HG02642 (cell line): ENCODE data around the gene MFSD11.
"Not testable (repeated sequence)": the region's sequence is repeated elsewhere in the genome, so short reads cannot be mapped to it uniquely, and the experiment has no call there.

ENCODE experiments used
- ATAC-seq: cut with Tn5 transposase; IDR thresholded peaks from one replicate; pipeline ENCODE4 v1.9.1; 2021; ENCODE audit warnings: mild to moderate bottlenecking; ENCODE audit not compliant: unreplicated experiment, poor library complexity

The MFSD11 gene

DNA sequence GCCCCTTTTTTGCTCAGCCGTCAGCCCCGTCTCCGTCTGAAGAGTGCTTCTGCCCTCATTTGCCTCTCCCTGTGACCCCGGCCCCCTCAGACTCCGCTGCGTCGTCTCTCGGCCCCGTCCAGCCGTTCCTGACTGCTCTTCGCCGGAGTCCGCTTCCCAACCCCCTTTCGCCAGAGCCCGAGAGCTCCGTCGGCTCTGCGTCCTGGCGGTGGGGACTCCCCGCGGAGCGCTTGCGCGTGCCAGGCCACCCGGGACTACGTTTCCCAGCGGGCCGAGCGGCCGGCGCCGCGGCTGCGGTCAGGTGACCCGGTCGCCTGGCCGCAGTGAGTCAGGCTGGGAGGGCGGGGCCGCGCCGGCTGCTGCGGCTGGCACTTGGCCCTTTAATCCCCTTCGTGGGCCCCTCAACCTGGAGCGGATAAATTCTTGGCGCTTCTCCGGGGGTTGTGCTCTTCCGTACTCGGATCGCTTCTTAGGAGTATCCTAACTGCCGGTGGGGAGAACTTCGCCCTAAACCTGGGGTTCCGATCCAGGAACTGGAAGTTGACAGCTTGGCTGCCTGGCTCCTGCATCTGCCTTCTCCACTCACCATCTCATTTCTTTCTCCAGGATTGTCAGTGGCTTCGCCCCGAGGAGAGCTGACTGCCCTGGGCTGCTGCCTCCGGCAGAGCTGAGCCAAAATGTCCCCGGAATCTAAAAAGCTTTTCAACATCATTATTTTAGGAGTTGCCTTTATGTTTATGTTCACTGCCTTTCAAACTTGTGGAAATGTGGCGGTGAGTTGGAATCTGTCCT lies at the start of gene MFSD11:
Gene MFSD11 (plus strand): TSS at position 444 of the 792 bp plus-strand sequence. CDS start 234 bp downstream, at position 678.
- ATAC-seq, result peak; percentile 63

DNA sequence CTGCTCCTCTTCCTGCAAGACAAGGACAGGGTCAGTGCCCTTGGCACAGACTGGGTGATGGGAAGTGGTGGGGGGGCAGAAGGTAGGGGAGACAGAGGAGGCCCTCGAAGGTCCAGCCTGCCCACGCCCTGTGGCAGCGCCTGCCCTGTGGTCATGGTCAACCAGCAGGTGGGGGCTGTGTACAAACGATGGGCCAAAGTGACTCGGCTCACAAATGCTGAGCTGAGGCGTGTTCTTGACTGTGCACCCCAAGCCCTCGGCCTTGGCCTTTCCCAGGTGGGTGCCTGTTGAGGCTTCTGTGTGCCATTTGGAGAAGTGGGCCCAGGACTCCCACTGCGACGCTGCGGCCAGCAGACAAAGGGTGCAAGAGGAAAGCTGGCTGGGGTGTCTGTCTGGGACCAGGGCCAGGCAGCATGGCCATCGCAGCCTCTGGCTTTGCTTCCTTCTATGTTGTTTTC lies 49.7 kb upstream of the MFSD11 start:
- ATAC-seq, result no peak

DNA sequence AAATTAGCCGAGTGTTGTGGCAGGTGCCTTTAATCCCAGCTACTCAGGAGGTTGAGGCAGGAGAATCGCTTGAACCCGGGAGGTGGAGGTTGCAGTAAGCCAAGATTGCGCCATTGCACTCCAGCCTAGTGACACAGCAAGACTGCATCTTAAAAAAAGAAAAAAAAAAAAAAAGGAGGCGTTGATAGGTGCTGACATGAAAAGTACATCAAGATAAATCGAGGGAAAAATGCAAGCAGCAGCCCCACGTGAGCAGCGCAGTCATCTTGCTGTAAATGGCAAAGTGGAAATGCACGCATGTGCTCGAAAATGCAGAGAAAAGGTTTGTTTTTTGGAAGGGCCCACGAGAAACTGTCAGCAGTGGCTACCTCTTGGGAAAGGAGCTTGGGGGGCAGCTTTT lies 48.1 kb upstream of the MFSD11 start:
- ATAC-seq, result no peak

DNA sequence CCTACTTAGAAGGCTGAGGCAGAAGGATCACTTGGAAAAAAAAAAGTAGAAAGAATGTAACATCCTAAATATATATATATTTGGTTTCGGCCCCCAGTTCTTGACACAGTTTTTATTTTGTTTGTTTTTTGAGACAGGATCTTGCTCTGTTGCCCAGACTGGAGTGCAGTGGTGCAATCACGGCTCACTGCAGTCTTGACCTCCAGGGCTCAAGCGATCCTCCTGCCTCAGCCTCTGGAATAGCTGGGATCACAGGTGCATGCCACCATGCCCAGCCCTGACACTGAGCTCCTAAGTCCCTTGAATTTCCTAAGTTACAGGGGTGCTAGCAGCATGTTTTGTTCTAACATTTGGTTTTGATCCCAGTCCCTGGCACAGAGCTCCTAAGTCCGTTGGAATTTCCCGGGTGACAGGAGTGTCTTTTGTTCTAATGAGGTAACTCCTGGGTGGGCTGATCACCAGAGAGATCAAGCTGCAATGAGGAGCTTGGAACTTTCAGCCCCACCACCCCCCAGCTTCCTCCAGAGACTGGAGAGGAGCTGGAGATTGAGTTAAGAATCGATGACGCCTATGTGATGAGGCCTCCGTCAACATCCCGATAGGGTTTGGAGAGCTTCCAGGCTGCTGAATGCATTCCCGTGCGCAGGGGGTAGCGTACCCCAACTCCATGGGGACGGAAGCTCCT lies 47.2 kb upstream of the MFSD11 start:
- ATAC-seq, result no peak

DNA sequence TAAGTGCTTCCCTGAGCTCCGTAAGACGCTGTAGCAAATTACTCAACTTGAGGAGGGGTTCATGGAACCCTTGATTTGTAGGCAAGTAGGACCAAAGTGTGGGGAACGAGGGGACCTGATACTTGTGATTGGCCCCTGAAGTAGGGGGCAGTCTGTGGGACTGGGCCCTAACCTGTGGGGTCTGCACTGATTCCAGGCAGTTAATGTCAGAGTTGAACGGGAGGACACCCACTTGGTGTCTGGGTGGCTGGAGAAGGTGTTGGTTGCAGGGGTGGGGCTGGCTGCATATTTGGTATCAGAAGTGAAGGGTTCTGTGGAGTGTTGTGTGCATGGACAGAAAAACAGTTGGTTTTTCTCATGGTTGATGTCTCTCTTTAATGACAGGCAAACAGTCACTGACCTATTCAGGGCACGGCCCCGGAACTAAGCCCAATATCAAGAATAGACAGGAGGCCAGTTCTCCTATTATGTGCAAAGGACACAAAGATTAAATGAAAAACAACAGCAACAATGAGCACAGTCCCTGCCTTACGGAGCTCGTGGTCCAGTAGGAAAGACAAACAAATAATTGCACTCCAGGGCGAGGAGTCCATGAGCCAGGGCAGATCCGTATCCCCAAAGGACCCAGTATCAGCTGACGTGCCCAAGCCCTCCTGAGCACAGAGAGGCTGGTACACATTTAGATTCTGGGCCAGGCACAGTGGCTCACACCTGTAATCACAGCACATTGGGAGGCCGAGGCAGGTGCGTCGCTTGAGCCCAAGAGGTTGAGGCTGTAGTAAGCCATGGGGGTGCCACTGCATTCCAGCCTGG lies 46.3 kb upstream of the MFSD11 start:
- no peak for ATAC-seq

DNA sequence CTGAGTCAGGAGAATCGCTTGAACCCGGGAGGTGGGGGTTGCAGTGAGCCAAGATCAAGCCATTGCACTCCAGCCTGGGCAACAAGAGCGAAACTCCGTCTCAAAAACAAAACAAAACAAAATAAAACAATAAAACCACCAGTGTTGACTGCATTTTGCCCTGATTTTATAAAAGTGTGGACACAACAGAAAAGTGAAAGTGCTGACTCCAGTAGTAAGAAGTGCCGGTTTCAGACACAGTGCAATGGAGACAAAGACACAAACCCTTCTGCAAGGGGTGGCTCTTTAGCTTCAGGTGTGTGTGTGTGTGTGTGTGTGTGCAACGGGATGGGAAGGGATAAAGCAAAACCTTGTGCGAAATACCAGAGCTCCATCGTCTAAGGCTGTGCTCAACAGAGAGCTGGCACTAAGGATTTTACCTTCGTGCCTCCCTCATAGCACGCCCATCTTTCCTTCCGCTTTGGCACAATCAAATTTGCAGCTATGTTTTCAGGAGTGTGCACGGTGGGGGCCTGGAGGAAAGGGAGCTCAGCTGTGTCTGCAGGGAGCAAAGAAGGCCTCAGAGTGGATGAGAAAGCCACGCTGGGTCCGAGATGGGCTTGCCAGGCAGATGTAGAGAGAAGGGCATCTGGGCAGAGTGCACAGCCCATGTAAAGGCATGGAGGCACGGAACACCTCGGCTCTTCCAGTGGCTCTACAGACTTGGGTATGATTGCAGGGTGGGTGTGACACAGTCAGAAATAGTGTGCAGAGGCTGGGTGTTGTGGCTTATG lies 42.7 kb upstream of the MFSD11 start:
- no peak for ATAC-seq

DNA sequence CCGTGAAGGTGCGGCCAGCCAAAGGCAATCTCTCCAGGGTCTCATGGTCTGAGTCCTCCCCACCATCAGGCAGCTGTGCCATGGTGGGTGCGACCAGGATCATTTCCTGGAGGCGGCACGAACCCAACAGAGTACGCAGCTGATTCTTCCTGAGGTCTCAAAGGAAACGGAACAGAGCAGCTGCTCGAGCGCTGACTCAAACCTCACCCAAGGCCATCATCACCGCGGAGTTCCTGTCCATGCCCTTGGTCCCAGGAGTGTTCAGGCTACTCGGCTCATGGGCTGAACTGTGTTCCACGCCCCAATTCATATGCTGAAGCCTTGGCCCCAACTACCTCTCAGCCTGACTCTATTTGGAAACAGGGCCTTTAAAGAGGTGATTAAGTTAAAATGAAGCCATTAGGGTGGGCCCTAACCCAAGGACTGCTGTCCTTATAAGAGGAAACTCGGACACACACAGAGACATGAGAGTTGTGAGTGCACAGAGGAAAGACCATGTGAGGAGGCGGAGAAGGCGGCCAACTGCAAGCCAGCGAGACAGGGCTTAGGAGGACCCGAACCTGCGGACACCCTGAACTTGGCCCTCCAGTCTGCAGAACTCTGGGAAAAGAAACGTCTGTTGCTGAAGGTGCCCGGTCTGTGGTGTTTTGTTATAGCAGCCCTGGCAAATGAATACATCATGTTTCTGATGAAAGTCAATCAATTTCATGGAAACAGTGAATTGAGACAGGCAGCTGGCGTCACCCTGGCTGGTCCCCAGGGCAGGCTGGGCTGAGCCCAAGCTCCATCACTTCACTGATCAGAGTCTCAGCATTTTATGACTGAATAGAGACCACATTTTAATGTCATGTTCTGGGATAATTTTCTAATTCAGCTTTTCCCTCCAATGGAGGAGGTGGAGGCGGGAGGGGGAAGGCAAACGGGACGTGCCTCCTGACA lies 40.9 kb upstream of the MFSD11 start:
- no peak for ATAC-seq

DNA sequence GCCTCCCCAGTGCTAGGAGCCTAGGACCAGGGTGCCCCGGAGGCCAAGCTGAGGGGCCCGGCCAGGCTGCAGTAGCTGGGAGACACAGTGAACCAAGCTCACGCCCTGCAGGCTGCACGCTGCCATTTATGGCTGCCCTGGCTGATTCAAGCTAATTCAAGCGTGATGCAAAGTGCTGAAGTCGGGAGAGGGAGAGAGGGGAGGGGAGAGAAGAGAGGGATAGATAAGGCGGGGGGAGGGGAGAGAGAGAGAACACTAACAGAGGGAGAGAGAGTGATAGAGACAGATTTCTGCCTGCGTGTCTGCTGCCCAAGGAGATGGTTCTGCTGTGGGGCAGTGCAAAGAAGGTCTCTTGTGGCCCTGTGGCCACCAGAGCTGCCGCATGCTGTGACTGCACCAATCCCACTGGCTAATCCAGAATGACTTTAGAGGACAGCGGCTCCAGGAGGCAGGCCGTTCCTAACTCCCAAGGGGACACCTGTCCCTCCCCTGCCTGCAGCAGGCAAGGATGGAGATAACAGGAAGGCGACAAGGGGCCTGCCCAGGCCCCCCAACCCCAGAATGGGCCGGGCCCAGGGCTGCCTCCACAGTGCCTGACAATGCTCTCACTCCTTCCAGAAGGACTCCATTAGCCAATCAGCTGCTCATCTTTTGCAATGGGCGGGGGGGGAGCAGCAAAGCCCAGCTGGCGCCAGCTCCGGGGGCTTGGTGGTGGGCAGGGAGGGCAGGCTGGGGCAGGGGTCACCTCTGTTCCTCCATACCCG lies 40.0 kb upstream of the MFSD11 start:
- no peak for ATAC-seq

DNA sequence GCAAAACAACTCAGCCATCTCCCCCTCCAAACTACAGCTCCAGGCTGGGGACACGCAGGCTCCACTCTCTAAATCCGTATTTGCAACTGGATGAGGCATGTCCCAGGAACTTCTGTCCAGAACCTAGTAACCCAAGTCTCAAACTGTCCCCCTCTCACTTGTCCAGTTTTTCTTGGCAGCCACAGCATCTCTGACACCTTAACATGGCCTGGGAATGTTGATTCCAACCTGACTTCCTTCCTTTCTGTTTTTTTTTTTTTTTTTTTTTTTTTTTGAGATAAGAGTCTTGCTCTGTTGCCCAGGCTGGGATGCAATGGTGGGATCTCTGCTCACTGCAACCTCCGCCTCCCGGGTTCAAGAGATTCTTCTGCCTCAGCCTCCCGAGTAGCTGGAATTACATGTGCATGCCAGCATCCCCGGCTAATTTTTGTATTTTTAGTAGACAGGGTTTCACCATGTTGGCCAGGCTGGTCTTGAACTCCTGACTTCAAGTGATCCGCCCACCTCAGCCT lies 39.4 kb upstream of the MFSD11 start:
- not testable (repeated sequence) for ATAC-seq

DNA sequence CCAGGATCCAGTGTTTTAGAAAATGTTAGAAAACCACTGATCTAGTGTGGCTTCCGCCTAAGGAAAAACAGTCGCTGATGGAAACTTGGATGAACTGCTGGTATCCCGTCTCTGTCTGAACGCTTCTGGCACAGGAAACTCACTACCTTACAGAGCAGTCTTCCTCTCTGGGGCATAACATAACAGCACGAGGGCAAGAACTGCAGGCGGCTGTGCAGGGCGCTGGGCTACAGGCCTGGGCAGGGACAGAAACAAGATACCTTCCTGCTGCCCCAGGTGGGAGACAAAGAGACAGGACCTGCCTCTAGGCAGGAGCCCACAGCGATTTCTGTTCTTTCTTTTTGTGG lies 37.7 kb upstream of the MFSD11 start:
- ATAC-seq, result no peak

DNA sequence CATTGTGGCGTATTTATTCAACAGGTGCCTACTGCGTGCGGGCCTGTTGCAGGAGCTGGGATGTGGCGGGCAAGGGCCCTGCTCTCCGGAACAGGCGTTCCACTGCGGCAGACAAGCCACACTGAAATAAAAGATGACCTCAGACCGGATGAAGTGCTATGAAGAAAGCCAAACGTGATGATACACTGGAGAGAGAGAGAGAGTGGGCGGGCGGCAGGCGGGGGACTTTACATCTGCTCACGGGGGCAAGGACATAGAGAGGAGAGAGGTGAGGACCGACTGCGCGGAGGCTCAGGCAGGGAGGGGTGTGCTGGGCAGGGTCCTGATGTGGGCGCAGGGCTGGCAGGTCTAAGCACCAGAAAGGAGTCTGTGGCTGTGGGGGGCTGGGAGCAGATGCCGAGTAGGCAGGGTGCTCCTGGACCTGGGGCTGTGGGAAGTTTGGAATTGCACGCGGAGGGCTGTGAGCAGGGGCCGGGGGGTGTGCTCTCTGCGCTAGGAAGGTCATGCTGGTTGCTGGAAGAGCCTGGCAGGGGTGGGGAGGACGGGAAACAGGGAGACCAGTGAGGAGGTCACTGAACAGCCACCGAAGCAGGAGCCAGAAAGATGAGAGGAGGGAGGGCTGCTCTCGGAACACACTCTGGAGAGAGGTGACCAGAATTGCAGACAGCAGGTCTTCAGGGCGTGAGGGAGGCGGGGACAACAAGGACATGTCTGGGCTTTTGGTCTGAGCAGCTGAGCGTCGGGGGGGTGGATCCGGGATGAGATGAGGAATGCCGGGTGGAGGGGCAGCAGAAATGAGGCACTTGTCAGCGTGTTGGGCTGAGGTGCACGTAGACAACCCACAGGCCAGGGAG lies 37.1 kb upstream of the MFSD11 start:
- no peak for ATAC-seq

DNA sequence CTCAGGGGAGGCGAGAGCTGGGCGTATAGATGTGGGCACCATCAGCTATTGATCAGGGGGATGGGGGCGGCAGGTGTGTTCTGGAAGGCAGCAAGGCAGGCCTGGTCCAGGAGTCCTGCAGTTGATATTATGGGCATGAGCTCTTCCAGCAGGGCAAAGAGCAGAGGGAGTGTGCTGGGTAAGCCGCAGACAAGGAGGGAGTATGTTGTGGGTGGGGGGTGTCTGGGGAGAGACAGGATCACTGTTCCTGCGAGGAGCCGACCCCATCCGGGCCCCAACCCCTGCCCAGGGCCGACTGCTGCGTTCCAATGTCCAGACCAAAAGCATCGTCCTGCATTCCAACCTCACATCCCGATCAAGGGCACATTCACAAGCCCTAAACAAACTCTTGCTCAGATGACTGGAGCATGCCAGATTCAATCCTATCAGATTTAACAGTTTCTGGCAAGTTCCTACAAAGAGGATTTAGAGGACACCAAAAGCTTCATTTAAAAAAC lies 36.4 kb upstream of the MFSD11 start:
- no peak for ATAC-seq

DNA sequence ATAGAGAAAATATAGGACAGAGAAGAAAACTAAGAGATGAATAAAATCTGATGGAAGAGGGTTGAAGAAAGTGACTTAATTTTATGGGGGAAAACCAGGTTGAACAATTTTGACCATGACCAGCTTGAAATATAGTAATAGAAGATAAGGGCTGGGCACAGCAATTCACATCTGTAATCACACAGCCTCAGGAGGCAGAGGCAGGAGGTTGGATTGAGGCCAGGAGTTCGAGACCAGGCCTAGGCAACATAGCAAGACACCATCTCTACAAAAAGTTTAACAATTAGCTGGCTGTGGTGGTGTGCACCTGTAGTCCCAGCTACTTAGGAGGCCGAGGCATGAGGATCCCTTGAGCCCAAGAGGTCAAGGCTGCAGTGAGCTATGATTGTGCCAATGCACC lies 35.8 kb upstream of the MFSD11 start:
- no peak for ATAC-seq

DNA sequence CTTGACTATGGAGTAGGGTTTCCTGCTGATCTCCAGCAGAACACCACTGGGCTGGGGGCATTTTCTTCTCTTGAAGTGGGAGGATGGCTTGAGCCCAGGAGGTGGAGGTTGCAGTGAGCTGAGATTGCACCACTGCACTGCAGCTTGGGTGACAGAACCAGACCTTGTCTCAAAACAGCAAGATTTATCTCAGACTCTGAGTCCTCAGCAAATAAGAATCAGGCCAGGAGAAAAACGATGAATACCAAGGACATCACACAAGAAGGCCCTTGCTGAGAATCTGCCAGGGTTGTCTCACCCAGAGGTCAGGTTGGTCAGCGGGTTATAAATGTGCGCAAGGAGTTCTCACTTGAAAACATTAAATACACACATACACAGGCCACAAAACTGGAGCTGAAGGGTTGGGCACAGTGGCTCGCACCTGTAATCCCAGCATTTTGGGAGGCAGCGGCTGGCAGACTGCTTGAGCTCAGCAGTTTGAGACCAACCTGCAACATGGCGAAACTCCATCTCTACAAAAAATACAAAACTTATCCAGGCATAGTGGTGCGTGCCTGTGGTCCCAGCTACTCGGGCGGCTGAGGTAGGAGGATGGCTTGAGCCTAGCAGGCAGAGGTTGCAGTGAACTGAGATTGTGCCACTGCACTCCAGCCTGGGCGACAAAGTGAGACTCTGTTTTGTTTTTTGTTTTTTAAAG lies 34.8 kb upstream of the MFSD11 start:
- ATAC-seq, result no peak

DNA sequence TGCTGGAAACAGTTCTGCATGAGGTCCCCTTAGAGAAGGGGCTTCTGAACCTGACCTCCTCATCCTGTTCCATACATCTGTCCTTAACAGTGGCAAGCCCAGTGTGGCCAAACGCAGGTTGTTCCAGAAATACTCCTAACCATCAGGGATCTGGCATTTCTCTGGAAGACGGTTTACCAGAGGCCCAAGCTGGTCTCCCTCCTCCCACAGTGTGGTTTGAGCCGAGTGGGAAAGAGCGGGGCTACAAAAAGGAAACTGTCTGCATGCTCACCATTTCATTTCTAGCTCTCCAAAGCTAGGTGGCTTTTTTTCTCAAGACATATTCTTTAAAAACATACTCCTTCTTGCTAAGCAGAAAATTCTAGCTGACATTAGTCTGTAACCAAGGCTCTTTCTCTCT lies 33.1 kb upstream of the MFSD11 start:
- no peak for ATAC-seq

DNA sequence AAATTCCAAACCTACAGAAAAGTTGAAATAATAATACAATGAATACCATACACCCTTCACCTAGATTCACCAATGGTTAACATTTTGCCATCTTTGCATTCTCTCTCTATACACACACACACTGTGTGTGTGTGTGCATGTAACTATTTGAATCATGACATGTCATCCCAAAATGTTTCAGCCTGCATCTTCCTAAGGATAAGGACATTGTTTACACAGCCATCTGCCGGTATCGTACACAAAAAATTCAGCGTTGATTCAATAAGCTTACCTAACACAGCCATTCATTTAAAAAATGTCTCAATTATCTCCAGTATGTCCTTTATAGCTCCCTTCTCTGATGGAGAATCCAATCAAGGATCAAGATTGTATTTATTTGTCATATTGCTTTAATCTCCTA lies 31.1 kb upstream of the MFSD11 start:
- no peak for ATAC-seq
